Endothelial cell of umbilical vein (primary cell): Measurements from ENCODE around the gene APOBEC4. TPM values are rescaled to one million over a fixed set of nuclear protein-coding genes. Genes with fewer than 3 reads are reported as not detected.
A peak's percentile ranks its signal among the peaks of the same experiment; 100 is the strongest.

ENCODE experiments used
- BruUV-seq: library from RNA; stranded (reverse); fragments of 400-500 nt; replicated peaks from 2 replicates; lab custom pipeline; 2021; lab: Mats Ljungman, UMichigan
- CTCF ChIA-PET: fragments of 300-600, 350-600 bp; sonication (Branson Sonifier 250); formaldehyde crosslinking; loops from one replicate; lab custom pipeline; 2021; ENCODE audit warnings: antibody characterized with exemption, inconsistent platforms; lab: Charles Lee
- POLR2A ChIA-PET: fragments of 300-600, 350-600 bp; sonication (Branson Sonifier 250); formaldehyde crosslinking; loops from one replicate; lab custom pipeline; 2021; ENCODE audit warnings: antibody characterized with exemption, inconsistent platforms; lab: Charles Lee
- DNase-seq: peaks from one replicate; pipeline ENCODE4 v3.0.0-alpha.2; 2011; ENCODE audit warnings: low read depth, low spot score
- FAIRE-seq: peaks from 2 replicates; lab custom pipeline; 2011; peaks lifted over from hg19 to GRCh38; lab: Jason Lieb, UNC
- H2AFZ ChIP-seq: 2 replicates; pipeline ENCODE4 v1.6.0; 2012; ENCODE audit warnings: low read depth, low read length, control low read depth, inconsistent platforms
- H3K27ac ChIP-seq: 2 replicates; pipeline ENCODE4 v1.5.1; 2011; ENCODE audit warnings: low read depth, mild to moderate bottlenecking, control low read depth, low read length, moderate library complexity; ENCODE audit not compliant: insufficient read depth
- H3K27me3 ChIP-seq, 2 experiments: 2 replicates each; pipeline versions ENCODE4 v1.6.0 to v1.6.1; 2011; ENCODE audit warnings: low read length in 2 of 2, mixed read lengths in 1 of 2; ENCODE audit not compliant: control insufficient read depth in 2 of 2, insufficient read depth in 2 of 2
- H3K36me3 ChIP-seq, 2 experiments: 2 replicates in 1 of 2; 3 replicates in 1 of 2; pipeline ENCODE4 v1.5.1; 2011; ENCODE audit warnings: low read length in 2 of 2, mild to moderate bottlenecking in 1 of 2, moderate library complexity in 1 of 2; ENCODE audit not compliant: control insufficient read depth in 2 of 2, insufficient read depth in 2 of 2; ENCODE audit errors: extremely low read depth in 1 of 2
- H3K4me1 ChIP-seq: 3 replicates; pipeline ENCODE4 v1.5.1; 2011; ENCODE audit warnings: mild to moderate bottlenecking, low read length; ENCODE audit not compliant: control insufficient read depth, insufficient read depth; ENCODE audit errors: extremely low read depth
- H3K4me2 ChIP-seq: 2 replicates; pipeline ENCODE4 v1.6.1; 2011; ENCODE audit warnings: low read length, control low read depth, mixed read lengths; ENCODE audit not compliant: insufficient read depth
- H3K4me3 ChIP-seq, 3 experiments: fragments of 200-600 bp in 1 of 3; sonication (generic), shearing (Covaris generic) in 1 of 3; replicated peaks in 1 of 3; 2 replicates each; pipeline ENCODE4 v1.5.1; 2011 to 2016; ENCODE audit warnings: control low read depth in 3 of 3, low read length in 3 of 3, mild to moderate bottlenecking in 2 of 3, inconsistent platforms in 1 of 3, low read depth in 1 of 3, moderate library complexity in 1 of 3; ENCODE audit not compliant: insufficient read depth in 1 of 3
- H3K79me2 ChIP-seq: 2 replicates; pipeline ENCODE4 v1.6.0; 2012; ENCODE audit warnings: low read length, inconsistent platforms; ENCODE audit not compliant: control insufficient read depth, insufficient read depth
- H3K9ac ChIP-seq: replicated peaks from 2 replicates; pipeline ENCODE3; 2011; ENCODE audit warnings: low read length, control low read depth; ENCODE audit not compliant: insufficient read depth; ENCODE audit errors: extremely low read depth
- H3K9me1 ChIP-seq: replicated peaks from 3 replicates; pipeline ENCODE4 v1.6.0; 2011; ENCODE audit warnings: mild to moderate bottlenecking, low read length; ENCODE audit not compliant: control insufficient read depth, insufficient read depth; ENCODE audit errors: extremely low read depth
- H3K9me3 ChIP-seq: replicated peaks from 2 replicates; pipeline ENCODE4 v1.5.1; 2012; ENCODE audit warnings: low read length, inconsistent platforms; ENCODE audit not compliant: control insufficient read depth, insufficient read depth
- H4K20me1 ChIP-seq: replicated peaks from 2 replicates; pipeline ENCODE3; 2011; ENCODE audit warnings: mild to moderate bottlenecking, low read length; ENCODE audit not compliant: control insufficient read depth, insufficient read depth; ENCODE audit errors: extremely low read depth
- CTCF ChIP-seq, 2 donors: IDR thresholded peaks; 1 replicate in 1 of 2; 2 replicates in 1 of 2; pipeline ENCODE4 v1.5.1; 2011; ENCODE audit warnings: low read length in 2 of 2, mild to moderate bottlenecking in 2 of 2, moderate library complexity in 2 of 2, control low read depth in 1 of 2, inconsistent platforms in 1 of 2, low read depth in 1 of 2; ENCODE audit not compliant: insufficient read depth in 1 of 2; ENCODE audit errors: extremely low read depth in 1 of 2
- EZH2 ChIP-seq: IDR thresholded peaks from 2 replicates; pipeline ENCODE4 v1.6.1; 2012; ENCODE audit warnings: borderline replicate concordance, low read depth, mild to moderate bottlenecking, moderate library complexity, low read length, inconsistent platforms; ENCODE audit not compliant: severe bottlenecking
- FOS ChIP-seq: IDR thresholded peaks from 2 replicates; pipeline ENCODE4 v1.6.1; 2011; ENCODE audit warnings: mild to moderate bottlenecking, low read length, moderate library complexity, borderline replicate concordance; ENCODE audit not compliant: insufficient read depth
- GATA2 ChIP-seq: IDR thresholded peaks from 2 replicates; pipeline ENCODE4 v1.7.0; 2011; ENCODE audit warnings: low read depth, mild to moderate bottlenecking, moderate library complexity, mixed read lengths, low read length; ENCODE audit not compliant: insufficient read length, insufficient read depth
- JUN ChIP-seq: IDR thresholded peaks from 2 replicates; pipeline ENCODE4 v1.6.1; 2011; ENCODE audit warnings: borderline replicate concordance, low read depth; ENCODE audit not compliant: insufficient read length, insufficient read depth
- MAX ChIP-seq: IDR thresholded peaks from 2 replicates; pipeline ENCODE4 v1.6.1; 2011; ENCODE audit not compliant: insufficient read depth, insufficient read length
- MYC ChIP-seq: IDR thresholded peaks from one replicate; pipeline ENCODE4 v1.6.1; 2011; ENCODE audit warnings: mild to moderate bottlenecking, low read depth, low read length
- POLR2A ChIP-seq: IDR thresholded peaks from 2 replicates; pipeline ENCODE4 v1.6.1; 2012; ENCODE audit warnings: low read depth, mild to moderate bottlenecking, control low read depth, low read length
- POLR2AphosphoS5 ChIP-seq: IDR thresholded peaks from 2 replicates; pipeline ENCODE4 v1.6.1; 2012; ENCODE audit warnings: low read depth, mild to moderate bottlenecking, control low read depth, low read length, moderate library complexity; ENCODE audit not compliant: insufficient read depth
- dilution Hi-C: fragments of 300-500 bp; cut with MboI; formaldehyde crosslinking; loops from one replicate; pipeline ENCODE4 v1.15.0; 2019; ENCODE audit warnings: low sequenced_read_pairs; ENCODE audit not compliant: extremely low pct_ligation_motif_present
- intact Hi-C: fragments of 100-400 bp; cut with micrococcal nuclease; formaldehyde crosslinking; loops from one replicate; pipeline ENCODE4 v1.10.0; 2022
- polyA plus RNA-seq, 4 experiments: library from polyadenylated mRNA; depleted of rRNA in 3 of 4; stranded (reverse) in 3 of 4; unstranded in 1 of 4; fragments of >200 nt; gene quantifications; 2 replicates each; pipeline versions ENCODE4 v1.2.1 to v1.2.3, GENCODE V29; 2011 to 2012; ENCODE audit warnings: missing spikeins in 1 of 4
- total RNA-seq: library from RNA; stranded (reverse); gene quantifications from 2 replicates; pipeline ENCODE4 v1.2.3, GENCODE V29; 2021

The APOBEC4 gene
- total and polyA plus RNA-seq, 2 donors (not counting 3 experiments of a cell fraction or from before 2014, with no cell fraction given), result not detected

DNA sequence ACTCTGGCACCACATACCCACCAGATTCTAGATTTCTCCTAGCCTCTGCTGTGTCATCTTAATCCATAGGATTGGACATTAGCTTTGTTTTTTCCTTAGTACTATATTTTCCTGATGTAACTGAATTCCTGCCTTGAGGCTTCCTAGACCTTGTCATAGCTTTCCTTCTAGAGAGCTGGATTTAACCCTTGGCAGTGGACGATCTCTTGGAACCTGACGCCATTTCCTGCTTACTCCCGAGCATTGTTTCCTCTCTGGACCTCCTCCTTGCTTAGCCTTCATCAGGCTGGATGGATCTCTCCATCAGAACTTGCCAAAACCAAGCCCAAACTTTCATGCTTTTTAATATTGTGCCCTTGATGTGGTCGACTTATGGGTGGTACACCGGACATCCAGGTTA lies 1.5 kb downstream of the APOBEC4 start:
- dilution Hi-C loops, result no loop called here
- Histone ChIP-seq H3K27ac (no peak overlapping the region), H3K79me2 (no peaks in the 10 kb centered on the region), H4K20me1 (no peaks in the 10 kb centered on the region), H2AFZ (peak overlapping the region; percentile 29), H3K9me3 (no peaks in the 10 kb centered on the region), H3K4me2 (peak overlapping the region; percentile 34), H3K4me3 (no peak overlapping the region), H3K9ac (peak overlapping the region; percentile 34), H3K9me1 (no peaks in the 10 kb centered on the region), H3K36me3 (no peaks in the 10 kb centered on the region), H3K27me3 (no peaks in the 10 kb centered on the region), H3K4me1 (peaks cover 27% of the 10 kb centered on the region)
- FAIRE-seq, result peak; percentile 76
- BruUV-seq, result no TSS peak
- no peak for TF ChIP-seq GATA2
- TF ChIP-seq EZH2, result no peak
- TF ChIP-seq MYC, result no peak
- no peak for TF ChIP-seq CTCF (IDR thresholded peaks at IDR 0.05; ENCODE audit: extremely low read depth in 1 of 2, insufficient read depth in 1 of 2, low read depth in 1 of 2, low read length in 2 of 2)
- no peak for TF ChIP-seq POLR2A
- TF ChIP-seq POLR2AphosphoS5, result no peak
- TF ChIP-seq FOS, result no peak
- no peak for TF ChIP-seq MAX
- TF ChIP-seq JUN, result no peak
- intact Hi-C loops, result loop anchor here (1.0 kb wide), 1 partner anchor 15 kb away; no protein-coding TSS in a partner anchor
- DNase-seq, result peak; percentile 33
- ChIA-PET CTCF (interaction anchor here (1.1 to 6.2 kb wide), 4 partner anchors 16 to 264 kb away, joined by 3 to 307 read pairs (median 10); partner anchors contain the start of gene ARPC5), POLR2A (no interaction called here)
